Measurements from ENCODE around the gene MS4A1. TPM values are rescaled to one million over a fixed set of nuclear protein-coding genes. Genes with fewer than 3 reads are reported as not detected.
"Not testable (repeated sequence)": the region's sequence is repeated elsewhere in the genome, so short reads cannot be mapped to it uniquely, and the experiment has no call there.

MS4A1 gene
- total RNA-seq, 1 experiment from 2014 or later = not detected

DNA sequence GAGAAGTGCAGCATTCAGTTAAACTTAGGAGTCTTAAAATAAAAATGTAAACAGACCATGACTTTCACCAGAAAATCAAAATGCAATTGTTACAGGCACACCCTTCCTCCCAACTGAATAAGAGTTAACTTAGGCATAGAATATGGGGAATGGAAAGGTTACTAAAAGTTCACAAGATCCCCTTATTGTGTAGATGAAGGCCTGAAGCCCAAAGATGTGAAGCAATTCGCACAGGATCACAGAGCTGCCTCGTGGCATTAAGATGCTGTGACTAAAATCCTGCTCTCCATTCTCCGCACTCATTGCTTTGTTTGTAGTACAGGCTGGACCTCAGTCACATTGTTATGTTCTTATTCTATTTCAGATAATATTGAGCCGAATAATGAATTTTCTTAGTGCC lies 22.2 kb upstream of the MS4A1 start:
- CTCF ChIA-PET = no interaction called here
- Histone ChIP-seq H3K4me3 (ENCODE audit: low read depth, low read length, poor library complexity, severe bottlenecking) (no peak overlapping the region), H3K9me3 (ENCODE audit: low read depth, low read length, poor library complexity, severe bottlenecking) (no peaks in the 10 kb centered on the region), H3K4me1 (ENCODE audit: insufficient read depth, low read length, poor library complexity, severe bottlenecking) (no peaks in the 10 kb centered on the region), H3K27me3 (replicated peaks; ENCODE audit: insufficient read depth, low read depth, low read length, poor library complexity) (peaks cover 16% of the 10 kb centered on the region), H3K36me3 (ENCODE audit: insufficient read depth, low read length, poor library complexity, severe bottlenecking) (no peaks in the 10 kb centered on the region), H3K27ac (ENCODE audit: low read depth, low read length, poor library complexity, severe bottlenecking) (no peak overlapping the region)
- intact Hi-C loops (cut with micrococcal nuclease; ENCODE audit: unreplicated experiment) = no loop called here
- POLR2A ChIA-PET (ENCODE audit: low non-redundant PET) = no interaction called here
- TF ChIP-seq EZH2 (IDR thresholded peaks at IDR 0.05; ENCODE audit: borderline replicate concordance, low read depth, low read length, poor library complexity, severe bottlenecking) = no peak
- TF ChIP-seq, protein P1, sequence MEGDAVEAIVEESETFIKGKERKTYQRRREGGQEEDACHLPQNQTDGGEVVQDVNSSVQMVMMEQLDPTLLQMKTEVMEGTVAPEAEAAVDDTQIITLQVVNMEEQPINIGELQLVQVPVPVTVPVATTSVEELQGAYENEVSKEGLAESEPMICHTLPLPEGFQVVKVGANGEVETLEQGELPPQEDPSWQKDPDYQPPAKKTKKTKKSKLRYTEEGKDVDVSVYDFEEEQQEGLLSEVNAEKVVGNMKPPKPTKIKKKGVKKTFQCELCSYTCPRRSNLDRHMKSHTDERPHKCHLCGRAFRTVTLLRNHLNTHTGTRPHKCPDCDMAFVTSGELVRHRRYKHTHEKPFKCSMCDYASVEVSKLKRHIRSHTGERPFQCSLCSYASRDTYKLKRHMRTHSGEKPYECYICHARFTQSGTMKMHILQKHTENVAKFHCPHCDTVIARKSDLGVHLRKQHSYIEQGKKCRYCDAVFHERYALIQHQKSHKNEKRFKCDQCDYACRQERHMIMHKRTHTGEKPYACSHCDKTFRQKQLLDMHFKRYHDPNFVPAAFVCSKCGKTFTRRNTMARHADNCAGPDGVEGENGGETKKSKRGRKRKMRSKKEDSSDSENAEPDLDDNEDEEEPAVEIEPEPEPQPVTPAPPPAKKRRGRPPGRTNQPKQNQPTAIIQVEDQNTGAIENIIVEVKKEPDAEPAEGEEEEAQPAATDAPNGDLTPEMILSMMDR (conservative IDR thresholded peaks at IDR 0.05; ENCODE audit: low read depth, low read length) = no peak
- no TSS peak for BruUV-seq (replicated peaks)
- DNase-seq (ENCODE audit: low spot score) = no peak

DNA sequence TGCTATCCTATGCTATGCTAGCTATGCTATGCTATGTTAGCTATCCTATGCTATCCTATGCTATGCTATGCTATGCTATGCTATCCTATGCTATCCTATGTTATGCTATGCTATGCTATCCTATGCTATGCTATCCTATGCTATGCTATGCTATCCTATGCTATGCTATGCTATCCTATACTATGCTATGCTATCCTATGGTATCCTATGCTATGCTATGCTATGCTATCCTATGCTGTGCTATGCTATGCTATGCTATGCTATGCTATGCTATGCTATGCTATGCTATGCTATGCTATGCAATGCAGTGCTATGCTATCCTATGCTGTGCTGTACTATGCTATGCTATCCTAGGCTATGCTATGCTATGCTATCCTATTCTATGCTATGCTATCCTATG lies 8.6 kb upstream of the MS4A1 start:
- Histone ChIP-seq H3K36me3 (ENCODE audit: insufficient read depth, low read length, poor library complexity, severe bottlenecking) (no peaks in the 10 kb centered on the region), H3K27me3 (replicated peaks; ENCODE audit: insufficient read depth, low read depth, low read length, poor library complexity) (peaks cover 12% of the 10 kb centered on the region), H3K27ac (ENCODE audit: low read depth, low read length, poor library complexity, severe bottlenecking) (no peak overlapping the region), H3K9me3 (ENCODE audit: low read depth, low read length, poor library complexity, severe bottlenecking) (no peaks in the 10 kb centered on the region), H3K4me3 (ENCODE audit: low read depth, low read length, poor library complexity, severe bottlenecking) (no peak overlapping the region), H3K4me1 (ENCODE audit: insufficient read depth, low read length, poor library complexity, severe bottlenecking) (no peaks in the 10 kb centered on the region)
- intact Hi-C loops (cut with micrococcal nuclease; ENCODE audit: unreplicated experiment) = no loop called here
- POLR2A ChIA-PET (ENCODE audit: low non-redundant PET) = no interaction called here
- CTCF ChIA-PET = no interaction called here
- BruUV-seq (replicated peaks) = no TSS peak
- no peak for TF ChIP-seq EZH2 (IDR thresholded peaks at IDR 0.05; ENCODE audit: borderline replicate concordance, low read depth, low read length, poor library complexity, severe bottlenecking)
- TF ChIP-seq, protein P1 (conservative IDR thresholded peaks at IDR 0.05; ENCODE audit: low read depth, low read length) = no peak
- no peak for DNase-seq (ENCODE audit: low spot score)

DNA sequence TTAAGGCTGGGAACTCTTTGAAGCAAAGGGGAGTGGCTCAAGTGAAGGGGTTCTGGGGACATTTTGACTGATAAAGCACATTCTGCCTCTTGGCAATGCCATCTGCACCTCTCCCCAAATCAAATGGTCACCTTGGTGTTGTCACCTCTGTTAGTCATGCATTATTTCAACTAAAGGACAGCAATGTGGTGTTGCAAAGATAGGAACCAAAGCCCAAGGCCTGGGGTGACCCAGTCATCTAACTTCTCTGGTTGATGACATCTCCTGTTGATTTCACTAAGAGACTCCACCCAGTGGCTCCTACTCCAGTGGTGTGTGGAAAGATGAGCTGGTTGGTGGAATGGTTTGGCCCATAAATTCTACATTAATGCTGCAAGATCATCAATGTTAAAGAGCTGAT lies 7.8 kb upstream of the MS4A1 start:
- Histone ChIP-seq H3K27ac (ENCODE audit: low read depth, low read length, poor library complexity, severe bottlenecking) (no peak overlapping the region), H3K36me3 (ENCODE audit: insufficient read depth, low read length, poor library complexity, severe bottlenecking) (no peaks in the 10 kb centered on the region), H3K9me3 (ENCODE audit: low read depth, low read length, poor library complexity, severe bottlenecking) (no peaks in the 10 kb centered on the region), H3K4me1 (ENCODE audit: insufficient read depth, low read length, poor library complexity, severe bottlenecking) (no peaks in the 10 kb centered on the region), H3K4me3 (ENCODE audit: low read depth, low read length, poor library complexity, severe bottlenecking) (no peak overlapping the region), H3K27me3 (replicated peaks; ENCODE audit: insufficient read depth, low read depth, low read length, poor library complexity) (peaks cover 12% of the 10 kb centered on the region)
- intact Hi-C loops (cut with micrococcal nuclease; ENCODE audit: unreplicated experiment) = no loop called here
- TF ChIP-seq, protein P1 (conservative IDR thresholded peaks at IDR 0.05; ENCODE audit: low read depth, low read length) = no peak
- no peak for TF ChIP-seq EZH2 (IDR thresholded peaks at IDR 0.05; ENCODE audit: borderline replicate concordance, low read depth, low read length, poor library complexity, severe bottlenecking)
- no peak for DNase-seq (ENCODE audit: low spot score)
- ChIA-PET POLR2A (ENCODE audit: low non-redundant PET) (interaction anchor here (0.8 kb wide), 1 partner anchor 28 kb away, joined by 3 read pairs; no protein-coding TSS in a partner anchor), CTCF (no interaction called here)
- BruUV-seq (replicated peaks) = no TSS peak

DNA sequence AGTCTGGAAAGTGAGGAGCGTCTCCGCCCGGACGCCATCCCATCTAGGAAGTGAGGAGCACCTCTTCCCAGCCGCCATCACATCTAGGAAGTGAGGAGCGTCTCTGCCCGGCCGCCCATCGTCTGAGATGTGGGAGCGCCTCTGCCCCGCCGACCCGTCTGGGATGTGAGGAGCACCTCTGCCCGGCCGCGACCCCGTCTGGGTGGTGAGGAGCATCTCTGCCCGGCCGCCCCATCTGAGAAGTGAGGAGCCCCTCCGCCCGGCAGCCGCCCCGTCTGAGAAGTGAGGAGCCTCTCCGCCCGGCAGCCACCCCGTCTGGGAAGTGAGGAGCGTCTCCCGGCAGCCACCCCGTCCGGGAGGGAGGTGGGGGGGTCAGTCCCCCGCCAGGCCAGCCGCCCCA lies 4.5 kb upstream of the MS4A1 start:
- DNase-seq (ENCODE audit: low spot score); H3K4me3 ChIP-seq (ENCODE audit: low read depth, low read length, poor library complexity, severe bottlenecking); H3K27me3 ChIP-seq (replicated peaks; ENCODE audit: insufficient read depth, low read depth, low read length, poor library complexity); CTCF ChIA-PET; POLR2A ChIA-PET (ENCODE audit: low non-redundant PET); BruUV-seq (replicated peaks); H3K9me3 ChIP-seq (ENCODE audit: low read depth, low read length, poor library complexity, severe bottlenecking); H3K4me1 ChIP-seq (ENCODE audit: insufficient read depth, low read length, poor library complexity, severe bottlenecking); intact Hi-C loops (cut with micrococcal nuclease; ENCODE audit: unreplicated experiment); H3K27ac ChIP-seq (ENCODE audit: low read depth, low read length, poor library complexity, severe bottlenecking); H3K36me3 ChIP-seq (ENCODE audit: insufficient read depth, low read length, poor library complexity, severe bottlenecking): not testable (repeated sequence)
